ENCODE results near the gene NRM.

GRCh38 chr6:30738532-30738931, 47.7 kb upstream of the NRM start:
- TF ChIP-seq CTCF (IDR thresholded peaks at IDR 0.05) (no peak), POLR2A (IDR thresholded peaks at IDR 0.05) (no peak), EP300 (IDR thresholded peaks at IDR 0.05) (no peak), POLR2AphosphoS5 (IDR thresholded peaks at IDR 0.05) (no peak)

Data from gastroesophageal sphincter (tissue), 3 donors.